CD4-positive, CD25-positive, alpha-beta regulatory T cell (primary cell): Measurements from ENCODE around the gene STARD3. TPM values are rescaled to one million over a fixed set of nuclear protein-coding genes. Genes with fewer than 3 reads are reported as not detected.

Source experiments
- ATAC-seq, 2 donors: fragments of 150-1000 bp; cut with Tn5 transposase; one replicate each; pipeline ENCODE4 v1.10.0; 2021; ENCODE audit warnings: low read depth in 2 of 2, moderate number of reproducible peaks in 2 of 2, moderate library complexity in 1 of 2
- DNase-seq, 3 donors: peaks; one replicate each; pipeline versions ENCODE4 v3.0.0 to v3.0.0-alpha.2; 2012 to 2022; ENCODE audit warnings: mixed read lengths in 1 of 3
- H3K27ac ChIP-seq: one replicate; pipeline ENCODE4 v1.7.0; 2013; ENCODE audit warnings: mild to moderate bottlenecking, low read length; ENCODE audit not compliant: insufficient read depth, poor library complexity, severe bottlenecking
- H3K27me3 ChIP-seq: one replicate; pipeline ENCODE4 v1.7.0; 2013; ENCODE audit warnings: low read length; ENCODE audit not compliant: control insufficient read depth, insufficient read depth
- H3K36me3 ChIP-seq: one replicate; pipeline ENCODE4 v1.7.0; 2013; ENCODE audit warnings: mild to moderate bottlenecking, low read length, moderate library complexity; ENCODE audit not compliant: control insufficient read depth, insufficient read depth
- H3K4me1 ChIP-seq: 2 replicates; pipeline ENCODE4 v1.7.0; 2013; ENCODE audit warnings: mild to moderate bottlenecking, low read length; ENCODE audit not compliant: insufficient read depth, control insufficient read depth, poor library complexity, severe bottlenecking
- H3K4me3 ChIP-seq: one replicate; pipeline ENCODE4 v1.7.0; 2013; ENCODE audit warnings: low read depth, mild to moderate bottlenecking, low read length, moderate library complexity
- H3K9me3 ChIP-seq, 2 experiments: 1 replicate in 1 of 2; 2 replicates in 1 of 2; pipeline ENCODE4 v1.7.0; 2013; ENCODE audit warnings: low read length in 2 of 2, mild to moderate bottlenecking in 1 of 2, moderate library complexity in 1 of 2; ENCODE audit not compliant: control insufficient read depth in 2 of 2
- H3K27ac Mint-ChIP-seq, 3 donors: one replicate each; pipeline ENCODE4 v1.8.0; 2020 to 2022; ENCODE audit warnings: mild to moderate bottlenecking in 3 of 3, mixed read lengths in 3 of 3, moderate library complexity in 2 of 3
- H3K27me3 Mint-ChIP-seq: one replicate; pipeline ENCODE4 v1.8.0; 2022; ENCODE audit warnings: mild to moderate bottlenecking, mixed read lengths
- H3K36me3 Mint-ChIP-seq: one replicate; pipeline ENCODE4 v1.8.0; 2020; ENCODE audit warnings: mixed read lengths
- H3K4me1 Mint-ChIP-seq, 4 donors: one replicate each; pipeline ENCODE4 v1.8.0; 2020 to 2022; ENCODE audit warnings: mixed read lengths in 4 of 4, mild to moderate bottlenecking in 1 of 4
- H3K4me3 Mint-ChIP-seq, 4 donors: one replicate each; pipeline ENCODE4 v1.8.0; 2020 to 2022; ENCODE audit warnings: mild to moderate bottlenecking in 4 of 4, mixed read lengths in 4 of 4, moderate library complexity in 3 of 4
- H3K9me3 Mint-ChIP-seq, 7 donors: one replicate each; pipeline ENCODE4 v1.8.0; 2020 to 2022; ENCODE audit warnings: mixed read lengths in 7 of 7, mild to moderate bottlenecking in 3 of 7, moderate library complexity in 2 of 7
- polyA plus RNA-seq, 4 donors: library from polyadenylated mRNA; unstranded; fragments of 300-500 nt; fragmentation: Illumina TruSeq; gene quantifications; one replicate each; pipeline ENCODE4 v1.2.3, GENCODE V29; 2021
- total RNA-seq: library from RNA; stranded (reverse); gene quantifications from one replicate; pipeline ENCODE4 v1.2.3, GENCODE V29; 2022

The STARD3 gene
- total and polyA plus RNA-seq, 5 donors from 2014 or later: 45.4 to 95.9 (median 46.7) TPM

DNA sequence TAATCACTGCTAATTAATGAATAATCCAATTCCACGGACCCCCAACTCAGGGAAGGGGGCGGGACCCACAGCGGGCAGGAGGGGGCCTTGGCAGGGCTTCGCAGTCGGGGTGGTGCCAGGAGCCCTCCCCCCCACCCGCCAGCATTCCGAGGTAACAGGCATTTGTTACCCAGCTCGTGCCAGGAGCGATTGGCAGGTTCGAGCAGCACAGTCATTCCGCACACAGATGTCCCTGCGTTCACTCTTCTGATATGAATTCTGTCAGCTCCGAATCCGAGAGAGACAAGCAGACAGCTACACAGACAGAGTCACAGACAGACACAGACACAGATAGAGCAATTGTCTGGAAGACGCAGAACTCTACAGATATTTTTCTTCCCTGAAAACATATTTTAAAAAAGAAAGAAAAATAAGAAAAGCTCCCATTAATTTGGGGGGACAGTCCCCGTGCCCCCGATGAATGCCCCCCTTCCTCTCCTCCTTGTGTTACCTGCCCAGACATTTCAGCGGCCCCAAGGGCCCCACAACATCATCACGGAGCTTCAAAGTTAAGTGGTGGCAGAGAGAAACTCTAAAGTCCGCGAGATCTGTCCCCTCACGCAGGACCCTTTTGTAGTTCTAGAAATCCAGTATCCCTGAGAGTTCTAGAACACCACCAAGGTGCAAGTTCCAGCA, 39.4 kb upstream of the STARD3 start:
- Mint-ChIP-seq H3K27me3 (peaks cover 96% of the 10 kb centered on the region), H3K4me1 (peaks cover 0 to 29% (median 5%) of the 10 kb centered on the region in 4 donors), H3K36me3 (no peaks in the 10 kb centered on the region), H3K27ac (no peak overlapping the region), H3K9me3 (peaks cover 0 to 6% (median under 1%) of the 10 kb centered on the region in 7 donors), H3K4me3 (peak overlapping the region in 1 of 4 donors; percentile 46)
- Histone ChIP-seq H3K36me3 (no peaks in the 10 kb centered on the region), H3K9me3 (no peaks in the 10 kb centered on the region), H3K27ac (no peak overlapping the region), H3K27me3 (peaks cover 28% of the 10 kb centered on the region), H3K4me3 (no peak overlapping the region), H3K4me1 (peaks cover 18% of the 10 kb centered on the region)
- ATAC-seq (no peak), DNase-seq (no peak)

- peak overlapping the region in 2 of 4 donors; percentile 26 to 44 for H3K4me3 Mint-ChIP-seq
- H3K27ac Mint-ChIP-seq: no peak overlapping the region
- Histone ChIP-seq H3K4me3 (no peak overlapping the region), H3K36me3 (no peaks in the 10 kb centered on the region), H3K4me1 (peaks cover 18% of the 10 kb centered on the region), H3K27ac (no peak overlapping the region), H3K9me3 (no peaks in the 10 kb centered on the region), H3K27me3 (peaks cover 30% of the 10 kb centered on the region)
- peaks cover 96% of the 10 kb centered on the region for H3K27me3 Mint-ChIP-seq
- ATAC-seq: no peak
- H3K4me1 Mint-ChIP-seq: peaks cover 0 to 29% (median 5%) of the 10 kb centered on the region in 4 donors
- no peak for DNase-seq
- no peaks in the 10 kb centered on the region for H3K36me3 Mint-ChIP-seq
- peaks cover 0 to 4% (median 0%) of the 10 kb centered on the region in 7 donors for H3K9me3 Mint-ChIP-seq
Measured at GRCh38 chr17:39598047-39598481, 38.9 kb upstream of the STARD3 start.

DNA sequence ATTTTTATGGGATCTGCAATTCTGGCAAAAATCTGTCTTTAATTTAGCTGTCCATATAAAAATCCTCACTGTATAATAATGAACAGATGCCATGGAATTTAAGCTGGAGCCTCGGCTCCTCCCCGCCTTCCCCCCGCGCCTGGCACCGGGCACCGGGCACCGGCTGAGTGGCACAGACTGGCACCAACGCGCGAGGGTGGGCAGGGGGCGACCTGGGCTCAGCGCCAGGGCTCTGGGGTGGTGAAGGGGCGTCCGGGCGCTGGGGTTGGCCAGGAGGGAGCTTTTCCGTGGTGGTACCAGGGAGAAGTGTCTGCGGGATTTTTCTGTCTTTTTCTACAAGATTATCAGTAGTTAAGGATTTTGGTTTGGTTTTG, 38.3 kb upstream of the STARD3 start:
- Mint-ChIP-seq H3K9me3 (peaks cover 0 to 4% (median 0%) of the 10 kb centered on the region in 7 donors), H3K27ac (no peak overlapping the region), H3K27me3 (peaks cover 96% of the 10 kb centered on the region), H3K4me1 (peaks cover 0 to 34% (median 5%) of the 10 kb centered on the region in 4 donors), H3K4me3 (no peak overlapping the region), H3K36me3 (no peaks in the 10 kb centered on the region)
- ATAC-seq (no peak), DNase-seq (no peak)
- Histone ChIP-seq H3K27ac (no peak overlapping the region), H3K4me3 (no peak overlapping the region), H3K4me1 (peaks cover 20% of the 10 kb centered on the region), H3K9me3 (no peaks in the 10 kb centered on the region), H3K36me3 (no peaks in the 10 kb centered on the region), H3K27me3 (peaks cover 31% of the 10 kb centered on the region)

DNA sequence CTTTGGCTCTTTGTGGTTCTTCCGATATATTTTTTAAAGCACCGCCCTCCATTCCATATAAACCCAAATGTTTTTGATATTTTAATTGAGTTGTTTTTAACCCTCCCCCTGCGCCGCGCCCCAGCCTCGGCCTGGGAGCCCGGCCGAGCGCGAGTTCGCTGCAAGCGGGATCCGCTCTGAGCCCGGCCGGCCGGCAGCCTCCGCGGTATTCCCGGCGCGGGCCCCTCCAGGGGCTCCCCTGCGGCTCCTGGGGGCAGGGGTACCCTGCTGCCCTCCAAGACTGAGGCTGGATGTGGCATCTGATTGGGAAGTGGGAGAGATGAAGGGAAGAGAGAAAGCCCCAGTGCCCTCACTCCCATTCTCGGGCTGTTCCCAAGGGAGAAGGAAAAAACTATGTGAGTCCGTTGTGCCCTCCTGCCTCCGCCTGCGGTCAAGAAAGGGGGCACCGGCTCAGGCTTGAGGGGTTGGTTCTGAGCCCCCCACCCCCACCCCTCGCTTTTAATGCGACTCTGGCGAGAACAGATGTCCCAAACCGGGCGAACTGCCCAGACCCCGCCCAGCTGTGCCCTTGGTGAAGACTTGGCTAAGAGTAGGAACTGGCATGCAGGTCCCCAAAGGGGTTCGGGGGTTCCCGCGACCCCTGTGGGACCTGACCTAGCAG, 37.8 kb upstream of the STARD3 start:
- Histone ChIP-seq H3K4me1 (peaks cover 25% of the 10 kb centered on the region), H3K27me3 (peaks cover 32% of the 10 kb centered on the region), H3K36me3 (no peaks in the 10 kb centered on the region), H3K9me3 (no peaks in the 10 kb centered on the region), H3K4me3 (no peak overlapping the region), H3K27ac (no peak overlapping the region)
- peaks cover 0 to 4% (median 0%) of the 10 kb centered on the region in 7 donors for H3K9me3 Mint-ChIP-seq
- H3K4me1 Mint-ChIP-seq: peaks cover 0 to 38% (median 5%) of the 10 kb centered on the region in 4 donors
- H3K27me3 Mint-ChIP-seq: peaks cover 95% of the 10 kb centered on the region
- H3K36me3 Mint-ChIP-seq: no peaks in the 10 kb centered on the region
- H3K27ac Mint-ChIP-seq: no peak overlapping the region
- no peak for ATAC-seq
- DNase-seq: no peak
- H3K4me3 Mint-ChIP-seq: no peak overlapping the region

DNA sequence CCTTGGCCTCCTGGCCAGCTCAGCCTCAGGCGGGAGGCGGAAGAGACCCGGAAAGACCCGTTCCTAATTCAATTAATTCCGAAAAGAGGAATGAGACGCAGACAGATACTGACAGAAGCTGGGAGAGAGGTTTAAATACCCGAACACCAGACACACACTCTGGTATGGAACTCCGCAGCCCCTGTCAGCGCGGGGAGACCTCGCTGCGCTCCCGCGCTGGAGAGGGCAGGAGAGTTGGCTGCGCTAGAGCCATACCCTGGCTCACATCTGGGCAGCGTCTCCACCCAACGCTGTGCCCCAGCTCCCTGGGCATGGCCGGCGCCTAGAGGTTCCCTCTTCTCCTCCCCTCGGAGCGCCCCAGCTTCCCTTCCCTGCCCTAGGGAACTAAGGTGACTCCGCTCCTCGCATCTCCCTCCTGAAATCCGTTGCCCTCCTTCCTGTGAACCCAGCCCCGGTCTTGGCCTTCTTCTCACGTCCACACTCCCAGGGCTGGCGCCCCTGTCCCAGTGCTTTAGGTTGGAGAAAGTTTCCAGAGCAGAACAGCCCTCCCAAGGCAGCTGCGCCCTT, 37.2 kb upstream of the STARD3 start:
- ATAC-seq (no peak), DNase-seq (no peak)
- Histone ChIP-seq H3K4me1 (peaks cover 31% of the 10 kb centered on the region), H3K36me3 (no peaks in the 10 kb centered on the region), H3K9me3 (no peaks in the 10 kb centered on the region), H3K4me3 (no peak overlapping the region), H3K27ac (no peak overlapping the region), H3K27me3 (peaks cover 31% of the 10 kb centered on the region)
- no peaks in the 10 kb centered on the region for H3K36me3 Mint-ChIP-seq
- peaks cover 0 to 4% (median 0%) of the 10 kb centered on the region in 7 donors for H3K9me3 Mint-ChIP-seq
- H3K27ac Mint-ChIP-seq: peak overlapping the region in 1 of 3 donors; percentile 77
- no peak overlapping the region for H3K4me3 Mint-ChIP-seq
- peaks cover 92% of the 10 kb centered on the region for H3K27me3 Mint-ChIP-seq
- peaks cover 3 to 40% (median 5%) of the 10 kb centered on the region in 4 donors for H3K4me1 Mint-ChIP-seq

DNA sequence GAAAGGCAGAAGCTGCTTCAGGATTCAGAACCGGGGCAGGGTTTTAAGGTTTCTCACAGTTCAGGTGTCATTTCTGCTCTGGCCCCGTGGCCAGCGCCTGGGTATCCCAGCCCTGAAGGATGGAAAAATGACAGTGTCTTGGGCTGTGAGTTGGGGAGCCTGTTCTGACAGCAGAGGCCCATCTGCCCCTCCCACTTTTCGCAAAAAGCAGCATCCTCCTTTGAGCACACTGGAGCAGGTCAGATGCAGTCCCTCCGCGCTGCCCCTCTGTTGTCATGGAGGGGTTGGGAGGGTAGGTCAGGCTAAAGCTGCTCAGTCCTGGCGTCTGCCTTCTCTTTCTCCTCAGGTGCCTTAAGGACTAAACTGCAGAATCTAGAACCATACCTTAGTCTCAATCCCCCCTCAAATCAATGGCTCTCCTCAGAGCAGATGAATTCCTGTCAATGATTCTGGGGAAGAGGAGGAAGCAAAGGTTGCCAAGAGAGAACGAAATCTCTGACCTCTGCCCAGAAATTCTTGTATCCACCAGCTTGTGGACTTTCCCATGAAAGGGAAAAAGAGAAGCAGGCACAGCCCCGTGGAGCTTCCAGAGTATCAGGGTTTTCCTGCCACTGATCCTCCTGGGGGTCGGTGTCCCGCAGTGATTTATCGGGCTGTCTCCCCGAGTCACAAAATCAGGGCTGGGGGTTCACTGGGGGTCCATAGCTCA, 36.5 kb upstream of the STARD3 start:
- peaks cover 0 to 2% (median 0%) of the 10 kb centered on the region in 7 donors for H3K9me3 Mint-ChIP-seq
- Histone ChIP-seq H3K36me3 (no peaks in the 10 kb centered on the region), H3K9me3 (no peaks in the 10 kb centered on the region), H3K4me3 (no peak overlapping the region), H3K27ac (no peak overlapping the region), H3K4me1 (peaks cover 38% of the 10 kb centered on the region), H3K27me3 (peaks cover 31% of the 10 kb centered on the region)
- H3K36me3 Mint-ChIP-seq: no peaks in the 10 kb centered on the region
- H3K4me3 Mint-ChIP-seq: no peak overlapping the region
- DNase-seq (no peak), ATAC-seq (no peak)
- H3K27ac Mint-ChIP-seq: no peak overlapping the region
- peaks cover 92% of the 10 kb centered on the region for H3K27me3 Mint-ChIP-seq
- H3K4me1 Mint-ChIP-seq: peaks cover 5 to 45% (median 8%) of the 10 kb centered on the region in 4 donors

- Histone ChIP-seq H3K27ac (no peak overlapping the region), H3K36me3 (no peaks in the 10 kb centered on the region), H3K4me3 (no peak overlapping the region), H3K27me3 (peaks cover 31% of the 10 kb centered on the region), H3K9me3 (no peaks in the 10 kb centered on the region), H3K4me1 (peaks cover 43% of the 10 kb centered on the region)
- H3K36me3 Mint-ChIP-seq: no peaks in the 10 kb centered on the region
- no peak overlapping the region for H3K4me3 Mint-ChIP-seq
- H3K27ac Mint-ChIP-seq: no peak overlapping the region
- DNase-seq (no peak), ATAC-seq (no peak)
- H3K27me3 Mint-ChIP-seq: peaks cover 91% of the 10 kb centered on the region
- H3K4me1 Mint-ChIP-seq: peaks cover 5 to 46% (median 8%) of the 10 kb centered on the region in 4 donors
- H3K9me3 Mint-ChIP-seq: peaks cover 0 to 1% (median 0%) of the 10 kb centered on the region in 7 donors
Measured at GRCh38 chr17:39600997-39601597, 35.8 kb upstream of the STARD3 start.
